C4-2B (cell line): ENCODE results near the gene MYL2.

Source experiments
- H3K27ac ChIP-seq: fragments of 450-650 bp; 2 replicates; pipeline ENCODE4 v1.5.1; 2017
- CTCF ChIP-seq: fragments of 450-650 bp; conservative IDR thresholded peaks from 2 replicates; pipeline ENCODE4 v1.5.1; 2017; ENCODE audit warnings: mild to moderate bottlenecking
- ZFX ChIP-seq: fragments of 450-650 bp; IDR thresholded peaks from 2 replicates; pipeline ENCODE4 v1.6.1; 2017

The MYL2 gene

DNA sequence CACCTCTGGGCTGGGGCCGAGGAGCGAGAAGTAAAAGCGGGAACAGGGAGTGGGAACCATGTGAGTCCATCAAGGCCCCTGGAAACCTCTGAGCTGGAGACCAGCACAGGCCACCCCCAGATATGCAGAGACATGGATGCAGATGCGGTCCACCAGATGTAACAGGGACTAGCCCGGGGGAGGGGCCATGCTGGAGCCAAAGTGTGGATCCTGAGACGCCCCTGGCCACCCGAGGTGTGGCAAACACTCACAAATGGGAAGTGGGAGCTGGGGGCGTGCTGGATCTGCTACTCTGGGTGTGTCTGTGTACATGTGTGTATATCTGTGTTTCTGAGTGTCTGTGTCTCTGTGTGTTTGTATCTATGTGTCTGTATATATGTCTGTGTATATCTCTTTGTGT, 12.8 kb downstream of the MYL2 start:
- no peak overlapping the region for H3K27ac ChIP-seq
- TF ChIP-seq CTCF = no peak
- TF ChIP-seq ZFX = no peak

GRCh38 chr12:110906985-110907384, 13.4 kb downstream of the MYL2 start:
- TF ChIP-seq CTCF = no peak
- TF ChIP-seq ZFX = no peak
- no peak overlapping the region for H3K27ac ChIP-seq

DNA sequence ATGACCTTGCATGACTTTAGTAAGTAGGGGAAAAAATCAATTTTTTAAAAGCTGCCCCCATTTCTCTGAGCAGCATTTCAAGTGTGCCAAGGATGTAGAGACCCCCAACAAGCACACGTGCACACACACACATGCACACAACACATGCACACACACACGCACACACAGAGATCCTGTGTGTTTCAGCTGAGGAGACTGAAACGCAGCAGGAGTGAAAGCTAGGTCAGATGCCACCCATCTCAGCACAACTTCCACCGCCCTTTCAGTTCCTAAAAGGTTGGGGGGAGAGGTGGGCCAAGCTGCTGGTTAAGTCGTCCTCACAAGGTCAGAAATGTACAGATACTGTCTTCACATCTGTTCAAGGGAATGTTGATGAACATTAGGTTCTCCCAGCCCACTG, 13.9 kb downstream of the MYL2 start:
- H3K27ac ChIP-seq = no peak overlapping the region
- TF ChIP-seq CTCF = no peak
- TF ChIP-seq ZFX = no peak

GRCh38 chr12:110906083-110906482, 14.3 kb downstream of the MYL2 start:
- H3K27ac ChIP-seq = no peak overlapping the region
- TF ChIP-seq ZFX (no peak), CTCF (no peak)

DNA sequence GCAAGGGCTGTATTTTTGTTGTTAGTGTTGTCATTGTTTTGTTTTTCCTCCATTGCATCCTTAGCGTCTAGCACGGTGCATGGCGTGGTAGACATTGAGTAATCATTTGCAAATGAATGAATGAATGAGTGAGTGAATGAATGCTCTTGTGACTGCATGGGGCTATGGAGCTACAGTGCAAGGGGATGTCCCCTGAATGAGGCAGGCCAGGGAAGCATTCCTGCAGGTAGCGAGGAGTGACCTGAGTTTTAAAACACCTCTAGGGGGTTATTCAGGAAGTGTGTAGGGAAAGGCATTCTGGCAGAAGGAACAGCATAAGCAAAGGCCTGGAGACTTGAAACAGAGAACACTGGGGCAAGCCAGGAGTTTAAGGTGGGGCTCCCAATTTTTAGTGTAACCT, 16.9 kb downstream of the MYL2 start:
- no peak overlapping the region for H3K27ac ChIP-seq
- TF ChIP-seq CTCF (no peak), ZFX (no peak)

DNA sequence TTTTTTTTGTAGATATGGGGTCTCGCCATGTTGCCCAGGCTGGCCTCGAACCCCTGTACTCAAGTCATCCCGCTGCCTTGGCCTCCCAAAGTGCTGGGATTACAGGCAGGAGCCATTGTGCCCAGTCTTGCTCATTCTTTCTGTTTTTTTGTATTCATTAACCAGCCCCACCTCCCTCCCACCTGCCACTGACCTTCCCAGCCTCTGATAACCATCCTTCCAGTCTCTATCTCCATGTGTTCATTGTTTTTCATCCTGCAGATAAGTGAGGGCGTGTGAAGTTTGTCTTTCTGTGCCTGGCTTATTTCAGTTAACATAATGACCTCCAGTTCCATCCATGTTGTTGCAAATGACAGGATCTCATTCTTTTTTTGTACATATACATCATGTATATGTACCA, 19.0 kb downstream of the MYL2 start:
- H3K27ac ChIP-seq = no peak overlapping the region
- TF ChIP-seq ZFX = no peak

GRCh38 chr12:110896559-110896958, 23.8 kb downstream of the MYL2 start:
- H3K27ac ChIP-seq = no peak overlapping the region
- no peak for TF ChIP-seq CTCF
- TF ChIP-seq ZFX = no peak

DNA sequence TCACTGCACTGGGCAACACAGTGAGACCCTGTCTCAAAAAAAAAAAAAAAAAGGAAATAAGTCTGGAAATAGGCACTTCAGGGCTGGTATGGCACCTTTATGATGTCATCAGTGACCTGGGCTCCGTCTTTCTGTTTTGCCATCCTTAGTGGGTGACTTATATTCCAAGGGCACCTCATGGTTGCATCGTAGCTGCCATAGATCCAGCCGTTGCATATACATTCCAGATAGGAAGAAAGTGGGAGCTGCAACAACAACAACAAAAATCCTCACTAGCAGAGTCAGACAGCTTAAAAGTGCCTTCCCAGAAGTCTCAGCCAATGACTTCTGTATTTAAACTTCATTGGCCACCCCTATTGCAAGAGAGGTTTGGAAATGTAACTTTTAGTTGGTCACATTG, 26.4 kb downstream of the MYL2 start:
- H3K27ac ChIP-seq = no peak overlapping the region
- no peak for TF ChIP-seq ZFX
- no peak for TF ChIP-seq CTCF
